ENCODE results near the gene CNFN. TPM values are rescaled to one million over a fixed set of nuclear protein-coding genes. Genes with fewer than 3 reads are reported as not detected.
A peak's percentile ranks its signal among the peaks of the same experiment; 100 is the strongest.

The CNFN gene
- total RNA-seq, 1 donor from 2014 or later = 11.0 TPM

GRCh38 chr19:42409477-42409876 is 19.4 kb upstream of the CNFN start:
- DNase-seq = no peak

- DNase-seq = no peak
Observed at GRCh38 chr19:42407816-42408175, 17.7 kb upstream of the CNFN start.

- DNase-seq = no peak
Observed at GRCh38 chr19:42407085-42407815, 17.2 kb upstream of the CNFN start.

GRCh38 chr19:42406111-42406510 is 16.0 kb upstream of the CNFN start:
- DNase-seq = no peak

GRCh38 chr19:42403586-42403985 is 13.5 kb upstream of the CNFN start:
- no peak for DNase-seq

GRCh38 chr19:42402376-42403116 is 12.4 kb upstream of the CNFN start:
- no peak for DNase-seq

- peak; percentile 71 for DNase-seq
Observed at GRCh38 chr19:42401365-42402303, 11.5 kb upstream of the CNFN start.

- DNase-seq = no peak
Observed at GRCh38 chr19:42400404-42400803, 10.3 kb upstream of the CNFN start.

GRCh38 chr19:42397263-42398166 is 7.4 kb upstream of the CNFN start:
- DNase-seq = no peak

- DNase-seq = peak; percentile 97
Observed at GRCh38 chr19:42396381-42397262, 6.5 kb upstream of the CNFN start.

- no peak for DNase-seq
Observed at GRCh38 chr19:42394751-42395150, 4.7 kb upstream of the CNFN start.

GRCh38 chr19:42392165-42392564 is 2.1 kb upstream of the CNFN start:
- no peak for DNase-seq

GRCh38 chr19:42388851-42389489 is 1.1 kb downstream of the CNFN start:
- no peak for DNase-seq

GRCh38 chr19:42386974-42387707 is 3.0 kb downstream of the CNFN start:
- DNase-seq = no peak

- DNase-seq = no peak
Observed at GRCh38 chr19:42380155-42380554, 9.9 kb downstream of the CNFN start.

GRCh38 chr19:42378225-42379215 is 11.6 kb downstream of the CNFN start:
- no peak for DNase-seq

- no peak for DNase-seq
Observed at GRCh38 chr19:42376177-42376555, 13.9 kb downstream of the CNFN start.
